Fibroblast of gingiva (primary cell): ENCODE results near the gene RBFOX2.

ENCODE experiments used
- DNase-seq: peaks from one replicate; pipeline ENCODE4 v3.0.0-alpha.2; 2011; ENCODE audit warnings: low read depth

The RBFOX2 gene

DNA sequence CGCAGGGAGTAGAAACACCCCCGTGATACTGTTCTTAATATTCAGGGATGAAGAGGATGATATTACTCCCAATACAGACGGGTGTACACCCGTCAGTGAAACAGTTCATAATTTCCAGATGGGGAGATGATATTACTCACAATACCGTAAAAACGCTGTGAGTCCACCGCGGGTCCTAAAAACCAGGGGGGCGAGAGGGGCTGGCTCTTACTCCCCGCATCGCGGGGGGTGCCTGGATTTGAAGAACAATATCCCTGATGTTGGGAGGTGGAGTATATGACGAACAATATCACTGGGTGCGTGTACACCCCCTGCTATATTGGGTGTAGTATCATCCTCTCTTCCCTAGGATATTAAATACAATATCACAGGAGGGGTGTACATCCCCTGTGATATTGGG is 331.5 kb downstream of the RBFOX2 start:
- DNase-seq: no peak

DNA sequence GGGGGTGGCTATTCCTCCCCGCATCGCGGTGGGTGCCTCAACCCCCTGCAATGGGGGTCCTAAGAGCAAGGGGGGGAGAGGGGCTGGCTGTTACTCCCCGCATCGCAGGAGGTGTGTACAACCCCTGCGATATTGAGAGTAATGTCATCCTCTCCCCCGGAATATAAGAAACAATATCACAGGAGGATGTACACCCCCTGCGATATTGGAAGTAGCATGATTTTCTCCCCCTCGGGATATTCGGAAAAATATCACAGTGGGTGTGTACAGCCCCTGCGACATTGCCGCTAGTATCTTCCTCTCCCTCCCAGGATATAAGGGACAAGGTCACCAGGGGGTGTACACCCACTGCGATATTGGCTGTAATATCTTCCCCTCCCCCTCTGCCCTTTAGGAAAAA is 333.4 kb downstream of the RBFOX2 start:
- no peak for DNase-seq

DNA sequence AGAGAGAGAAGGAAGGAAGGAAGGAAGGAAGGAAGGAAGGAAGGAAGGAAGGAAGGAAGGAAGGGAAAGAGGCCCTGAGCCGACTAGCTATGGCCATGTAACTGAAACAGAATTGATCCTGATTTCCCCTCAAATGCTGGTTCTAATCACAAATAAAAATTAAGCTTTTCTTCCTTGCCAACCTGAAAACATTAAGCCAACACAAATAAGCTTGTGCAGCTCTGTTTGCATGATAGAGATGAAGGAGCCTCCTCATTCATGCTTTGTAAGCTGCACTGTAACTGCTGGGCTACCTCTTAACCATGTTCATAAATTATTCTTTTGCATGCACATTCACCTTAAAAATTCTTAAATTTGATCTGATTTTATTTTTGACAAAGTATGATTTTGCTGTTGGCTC is 338.6 kb downstream of the RBFOX2 start:
- DNase-seq: no peak

DNA sequence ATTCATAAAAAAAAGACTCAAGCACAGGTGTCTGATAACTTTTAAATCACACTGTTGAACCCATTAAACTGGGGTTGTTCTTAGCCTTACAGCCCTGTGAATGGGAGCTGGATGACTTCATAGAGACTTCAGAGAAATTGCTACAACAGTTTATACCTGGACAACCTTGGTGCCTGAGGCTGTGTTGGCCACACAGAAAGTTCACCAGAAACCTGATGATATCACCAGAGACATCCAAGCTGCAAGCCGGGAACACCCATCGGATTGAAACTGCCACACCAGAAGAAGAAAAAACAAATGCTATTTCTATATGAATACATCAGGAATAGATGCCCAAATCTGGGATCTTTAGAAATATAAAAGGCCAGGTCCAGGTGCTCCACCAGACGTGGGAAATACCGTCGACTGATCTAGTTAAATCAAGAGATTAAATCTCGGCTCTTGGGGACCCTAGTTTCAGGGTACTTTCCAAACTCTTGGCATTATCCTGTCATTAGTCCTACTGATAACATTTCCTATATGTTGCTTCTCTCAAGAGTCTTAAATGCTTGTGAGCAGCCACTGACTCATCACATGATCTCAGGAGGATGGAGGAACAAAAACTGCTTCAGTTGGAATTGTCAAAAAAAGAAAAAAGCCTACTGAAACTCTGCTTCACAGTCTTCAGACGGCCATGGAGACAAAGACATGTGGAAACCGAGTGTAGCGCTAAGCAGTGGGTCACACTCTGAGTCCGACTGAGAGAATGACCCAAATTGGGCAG is 339.5 kb downstream of the RBFOX2 start:
- no peak for DNase-seq
